ENCODE data around the gene HMCES. TPM values are rescaled to one million over a fixed set of nuclear protein-coding genes. Genes with fewer than 3 reads are reported as not detected.

The HMCES gene
- total RNA-seq, 3 donors from 2014 or later: 37.0 to 44.1 (median 41.4) TPM

DNA sequence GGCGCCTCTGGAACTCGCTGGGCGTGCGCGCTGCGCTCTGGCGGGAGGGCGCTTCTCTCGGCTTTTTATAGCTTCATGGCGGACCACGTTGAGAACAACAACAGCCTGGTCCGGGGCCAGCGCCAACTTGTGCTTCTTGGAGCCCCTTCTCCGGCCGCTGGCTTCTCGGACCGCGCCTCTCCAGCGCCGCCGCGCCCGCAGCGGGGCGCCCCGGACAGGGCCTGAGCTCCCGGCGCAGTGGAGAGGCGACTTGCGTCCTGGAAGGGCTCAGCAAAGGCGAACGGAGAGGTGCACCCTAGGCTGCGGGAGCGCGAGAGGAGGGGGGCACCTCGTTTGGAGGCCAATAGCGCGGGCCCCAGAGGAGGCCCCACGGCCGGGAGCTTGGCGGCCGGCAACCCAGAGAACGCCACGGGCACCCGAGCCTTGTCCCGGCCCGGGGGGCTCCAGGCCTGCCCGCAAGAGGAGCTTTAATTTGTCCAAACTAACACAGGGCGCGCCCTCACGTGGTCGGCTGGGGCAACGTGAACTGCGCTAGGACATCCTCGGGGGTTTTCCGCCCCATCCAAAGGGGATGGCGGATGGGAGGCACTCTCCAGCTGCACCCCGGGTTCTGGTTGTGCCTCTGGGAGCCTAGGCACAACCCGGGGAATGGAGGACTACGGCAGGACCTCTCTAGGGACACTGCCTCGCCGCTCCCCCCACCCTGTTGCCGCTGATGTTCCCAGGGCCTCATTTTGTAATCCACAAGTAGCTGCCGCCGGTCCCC lies 37.8 kb downstream of the HMCES start:
- Histone ChIP-seq H3K4me1 (ENCODE audit: low read depth) (peaks cover 16% of the 10 kb centered on the region), H3K9me3 (no peaks in the 10 kb centered on the region), H3K36me3 (ENCODE audit: low read depth) (no peaks in the 10 kb centered on the region), H3K4me3 (peak overlapping the region; percentile 56)
- TF ChIP-seq, protein P1, sequence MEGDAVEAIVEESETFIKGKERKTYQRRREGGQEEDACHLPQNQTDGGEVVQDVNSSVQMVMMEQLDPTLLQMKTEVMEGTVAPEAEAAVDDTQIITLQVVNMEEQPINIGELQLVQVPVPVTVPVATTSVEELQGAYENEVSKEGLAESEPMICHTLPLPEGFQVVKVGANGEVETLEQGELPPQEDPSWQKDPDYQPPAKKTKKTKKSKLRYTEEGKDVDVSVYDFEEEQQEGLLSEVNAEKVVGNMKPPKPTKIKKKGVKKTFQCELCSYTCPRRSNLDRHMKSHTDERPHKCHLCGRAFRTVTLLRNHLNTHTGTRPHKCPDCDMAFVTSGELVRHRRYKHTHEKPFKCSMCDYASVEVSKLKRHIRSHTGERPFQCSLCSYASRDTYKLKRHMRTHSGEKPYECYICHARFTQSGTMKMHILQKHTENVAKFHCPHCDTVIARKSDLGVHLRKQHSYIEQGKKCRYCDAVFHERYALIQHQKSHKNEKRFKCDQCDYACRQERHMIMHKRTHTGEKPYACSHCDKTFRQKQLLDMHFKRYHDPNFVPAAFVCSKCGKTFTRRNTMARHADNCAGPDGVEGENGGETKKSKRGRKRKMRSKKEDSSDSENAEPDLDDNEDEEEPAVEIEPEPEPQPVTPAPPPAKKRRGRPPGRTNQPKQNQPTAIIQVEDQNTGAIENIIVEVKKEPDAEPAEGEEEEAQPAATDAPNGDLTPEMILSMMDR (IDR thresholded peaks at IDR 0.05): peak; percentile 27
- DNase-seq (peak; percentile 89 to 92 (median 91)), ATAC-seq (peak; percentile 83)
- intact Hi-C loops (cut with DNase I, micrococcal nuclease): no loop called here

DNA sequence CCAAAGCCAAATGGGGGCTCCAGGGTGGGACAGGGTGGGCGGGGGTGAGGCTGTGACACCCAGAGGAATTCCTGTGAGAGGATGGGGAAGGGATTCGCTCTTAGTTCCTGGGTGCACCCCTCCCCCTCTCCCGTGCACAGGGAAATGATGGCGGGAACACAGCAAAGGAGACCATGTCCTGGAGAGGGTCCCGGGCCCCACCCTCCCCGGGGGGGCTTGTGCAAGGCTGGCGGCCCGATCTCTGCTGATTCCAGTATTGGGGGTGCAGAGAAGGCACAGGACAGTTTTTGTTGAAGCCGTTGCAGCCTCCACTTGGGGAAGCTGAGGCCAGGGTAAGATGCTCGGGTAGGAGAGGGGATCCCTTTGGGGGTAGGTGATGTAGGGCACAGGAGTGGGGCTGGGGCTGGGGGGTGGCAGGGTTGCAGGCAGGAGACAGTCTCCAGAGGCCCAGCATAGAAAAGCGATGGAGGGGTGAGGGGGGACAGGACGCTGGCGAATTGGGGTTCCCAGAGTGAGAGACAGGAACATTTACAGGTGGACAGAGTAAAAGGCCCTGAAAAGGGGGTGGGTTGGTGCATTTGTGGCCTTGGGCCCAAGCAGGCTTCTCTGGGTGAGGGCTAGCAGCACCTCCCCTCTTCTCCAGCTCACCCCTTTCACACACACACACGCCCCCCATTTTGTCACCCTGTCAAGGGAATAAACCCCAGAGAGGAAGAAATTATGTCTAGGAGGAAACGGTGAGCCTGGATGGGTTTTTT lies 38.5 kb downstream of the HMCES start:
- peak in 1 of 3 donors; percentile 45 for DNase-seq
- H3K36me3 ChIP-seq (ENCODE audit: low read depth): no peaks in the 10 kb centered on the region
- intact Hi-C loops (cut with DNase I, micrococcal nuclease): no loop called here
- TF ChIP-seq, protein P1 (IDR thresholded peaks at IDR 0.05): no peak
- H3K4me1 ChIP-seq (ENCODE audit: low read depth): peaks cover 16% of the 10 kb centered on the region
- H3K4me3 ChIP-seq: no peak overlapping the region
- ATAC-seq: no peak
- H3K9me3 ChIP-seq: no peaks in the 10 kb centered on the region

DNA sequence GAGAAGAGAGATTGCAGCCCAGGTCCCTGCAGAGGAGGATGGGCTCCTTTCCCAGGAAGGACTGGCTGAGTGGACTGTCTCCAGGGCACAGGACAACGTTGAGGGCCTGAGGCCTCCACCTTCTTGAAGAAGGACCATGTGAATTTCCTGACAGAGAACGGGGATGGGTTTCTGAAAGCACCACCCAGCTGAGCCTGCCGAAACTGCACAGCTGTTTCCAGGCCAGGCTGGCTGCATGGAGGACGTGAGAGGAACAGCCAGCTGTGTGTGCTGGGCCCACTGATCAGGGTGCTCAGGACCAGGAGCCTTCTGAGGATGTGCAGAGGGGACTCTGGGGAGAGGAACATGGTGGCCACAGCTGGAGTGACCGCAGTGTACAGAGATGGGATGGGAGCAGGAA lies 39.2 kb downstream of the HMCES start:
- Histone ChIP-seq H3K36me3 (ENCODE audit: low read depth) (no peaks in the 10 kb centered on the region), H3K9me3 (no peaks in the 10 kb centered on the region), H3K4me3 (no peak overlapping the region), H3K4me1 (ENCODE audit: low read depth) (peaks cover 16% of the 10 kb centered on the region)
- DNase-seq (no peak), ATAC-seq (no peak)
- TF ChIP-seq, protein P1 (IDR thresholded peaks at IDR 0.05): no peak
- intact Hi-C loops (cut with DNase I, micrococcal nuclease): no loop called here

- no peak for ATAC-seq
- H3K4me3 ChIP-seq: no peak overlapping the region
- intact Hi-C loops (cut with DNase I, micrococcal nuclease): no loop called here
- no peaks in the 10 kb centered on the region for H3K9me3 ChIP-seq
- H3K4me1 ChIP-seq (ENCODE audit: low read depth): peaks cover 16% of the 10 kb centered on the region
- H3K36me3 ChIP-seq (ENCODE audit: low read depth): no peaks in the 10 kb centered on the region
- no peak for DNase-seq
- TF ChIP-seq, protein P1 (IDR thresholded peaks at IDR 0.05): no peak
Observed at GRCh38 chr3:129318921-129319320, 40.3 kb downstream of the HMCES start.

DNA sequence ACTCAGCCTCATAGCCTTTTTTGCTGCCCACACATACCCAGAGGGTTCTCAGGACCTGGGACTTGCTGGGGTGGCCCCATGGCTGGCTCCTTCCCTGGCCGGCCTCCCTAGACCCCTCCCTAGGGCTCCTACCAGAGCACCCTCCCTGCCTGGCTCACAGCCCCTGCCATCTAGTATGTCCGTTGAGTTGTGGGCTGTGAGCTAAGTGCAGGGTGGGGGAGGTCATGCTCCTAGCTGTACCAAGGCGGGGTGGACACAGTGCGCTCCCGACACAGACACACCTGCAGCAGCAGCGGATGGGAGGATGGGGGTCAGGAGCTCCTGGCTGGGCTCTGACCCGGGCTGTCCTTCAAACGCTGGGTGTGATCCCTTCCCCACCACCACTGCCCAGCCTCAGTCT lies 41.6 kb downstream of the HMCES start:
- ATAC-seq (no peak), DNase-seq (no peak)
- H3K4me3 ChIP-seq: no peak overlapping the region
- peaks cover 6% of the 10 kb centered on the region for H3K4me1 ChIP-seq (ENCODE audit: low read depth)
- H3K9me3 ChIP-seq: no peaks in the 10 kb centered on the region
- TF ChIP-seq, protein P1 (IDR thresholded peaks at IDR 0.05): no peak
- intact Hi-C loops (cut with DNase I, micrococcal nuclease): no loop called here
- H3K36me3 ChIP-seq (ENCODE audit: low read depth): no peaks in the 10 kb centered on the region

Data from mucosa of descending colon (tissue), 3 donors.